ENCODE measurements around the gene EIF2B4. TPM values are rescaled to one million over a fixed set of nuclear protein-coding genes. Genes with fewer than 3 reads are reported as not detected.

Gene EIF2B4
- total and polyA plus RNA-seq, 2 of the 13 experiments (the other 11 are each of a cell fraction or from before 2014, with no cell fraction given), result 91.5 to 96.4 TPM

DNA sequence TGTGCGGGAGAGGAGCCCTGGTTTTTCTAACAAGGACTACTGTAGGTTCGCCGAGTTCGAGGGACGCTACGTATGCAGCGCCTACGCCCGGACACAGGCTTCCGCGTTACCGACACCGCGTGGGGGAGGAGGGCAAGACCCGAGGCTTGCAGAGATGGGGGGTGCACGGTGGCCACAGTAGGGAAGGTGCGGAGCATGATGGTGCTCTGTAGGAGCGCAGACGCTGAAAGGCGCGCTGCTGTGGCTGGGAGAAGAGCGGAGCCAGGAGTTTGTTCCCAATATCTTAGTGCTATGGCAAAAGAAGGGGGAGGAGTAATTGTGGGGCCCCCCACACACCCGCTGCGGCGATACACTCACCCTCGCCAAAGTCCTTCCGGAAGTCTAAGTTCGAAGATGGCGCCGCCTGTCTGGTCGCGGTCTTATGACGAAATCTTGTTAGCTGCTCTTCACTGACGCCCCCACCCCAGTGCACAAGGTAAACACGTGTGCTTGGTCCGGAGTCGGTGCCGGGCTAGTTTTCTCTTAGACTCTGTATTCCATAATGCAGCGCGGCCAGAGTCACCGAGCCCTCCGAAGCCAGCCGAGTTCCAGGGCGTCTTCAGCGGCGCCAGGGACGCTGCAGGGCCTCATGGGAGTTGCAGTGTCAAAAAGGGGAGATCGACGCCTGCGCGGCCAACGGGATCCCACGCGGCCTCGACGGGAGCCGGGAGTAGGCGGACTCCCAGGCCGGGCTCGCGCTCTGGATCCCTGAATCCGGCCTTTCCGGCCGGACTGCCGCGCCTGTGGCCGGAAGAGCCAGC, 13.6 kb downstream of the EIF2B4 start, which contains the start of gene GTF3C2 (continued):
- TF ChIP-seq, protein P1, sequence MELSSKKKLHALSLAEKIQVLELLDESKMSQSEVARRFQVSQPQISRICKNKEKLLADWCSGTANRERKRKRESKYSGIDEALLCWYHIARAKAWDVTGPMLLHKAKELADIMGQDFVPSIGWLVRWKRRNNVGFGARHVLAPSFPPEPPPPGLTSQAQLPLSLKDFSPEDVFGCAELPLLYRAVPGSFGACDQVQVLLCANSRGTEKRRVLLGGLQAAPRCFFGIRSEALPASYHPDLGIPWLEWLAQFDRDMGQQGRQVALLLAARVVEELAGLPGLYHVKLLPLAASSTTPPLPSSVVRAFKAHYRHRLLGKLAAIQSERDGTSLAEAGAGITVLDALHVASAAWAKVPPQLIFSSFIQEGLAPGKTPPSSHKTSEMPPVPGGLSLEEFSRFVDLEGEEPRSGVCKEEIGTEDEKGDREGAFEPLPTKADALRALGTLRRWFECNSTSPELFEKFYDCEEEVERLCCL (CRISPR knock-in tag; IDR thresholded peaks at IDR 0.05; ENCODE audit: borderline replicate concordance), result peak; percentile 88; the same call in 1 of the 2 replicates
- peak; percentile 96 for TF ChIP-seq YY1 (IDR thresholded peaks at IDR 0.05; ENCODE audit: insufficient read depth, insufficient replicate concordance, low read depth, low read length)
- TF ChIP-seq, protein P2, sequence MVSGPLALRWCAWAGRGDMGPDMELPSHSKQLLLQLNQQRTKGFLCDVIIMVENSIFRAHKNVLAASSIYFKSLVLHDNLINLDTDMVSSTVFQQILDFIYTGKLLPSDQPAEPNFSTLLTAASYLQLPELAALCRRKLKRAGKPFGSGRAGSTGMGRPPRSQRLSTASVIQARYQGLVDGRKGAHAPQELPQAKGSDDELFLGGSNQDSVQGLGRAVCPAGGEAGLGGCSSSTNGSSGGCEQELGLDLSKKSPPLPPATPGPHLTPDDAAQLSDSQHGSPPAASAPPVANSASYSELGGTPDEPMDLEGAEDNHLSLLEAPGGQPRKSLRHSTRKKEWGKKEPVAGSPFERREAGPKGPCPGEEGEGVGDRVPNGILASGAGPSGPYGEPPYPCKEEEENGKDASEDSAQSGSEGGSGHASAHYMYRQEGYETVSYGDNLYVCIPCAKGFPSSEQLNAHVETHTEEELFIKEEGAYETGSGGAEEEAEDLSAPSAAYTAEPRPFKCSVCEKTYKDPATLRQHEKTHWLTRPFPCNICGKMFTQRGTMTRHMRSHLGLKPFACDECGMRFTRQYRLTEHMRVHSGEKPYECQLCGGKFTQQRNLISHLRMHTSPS (CRISPR knock-in tag; IDR thresholded peaks at IDR 0.05; ENCODE audit: low read depth), result 0 out of 2 replicates have a peak, but pooled peaks have one; percentile 18
- TF ChIP-seq, protein P3, sequence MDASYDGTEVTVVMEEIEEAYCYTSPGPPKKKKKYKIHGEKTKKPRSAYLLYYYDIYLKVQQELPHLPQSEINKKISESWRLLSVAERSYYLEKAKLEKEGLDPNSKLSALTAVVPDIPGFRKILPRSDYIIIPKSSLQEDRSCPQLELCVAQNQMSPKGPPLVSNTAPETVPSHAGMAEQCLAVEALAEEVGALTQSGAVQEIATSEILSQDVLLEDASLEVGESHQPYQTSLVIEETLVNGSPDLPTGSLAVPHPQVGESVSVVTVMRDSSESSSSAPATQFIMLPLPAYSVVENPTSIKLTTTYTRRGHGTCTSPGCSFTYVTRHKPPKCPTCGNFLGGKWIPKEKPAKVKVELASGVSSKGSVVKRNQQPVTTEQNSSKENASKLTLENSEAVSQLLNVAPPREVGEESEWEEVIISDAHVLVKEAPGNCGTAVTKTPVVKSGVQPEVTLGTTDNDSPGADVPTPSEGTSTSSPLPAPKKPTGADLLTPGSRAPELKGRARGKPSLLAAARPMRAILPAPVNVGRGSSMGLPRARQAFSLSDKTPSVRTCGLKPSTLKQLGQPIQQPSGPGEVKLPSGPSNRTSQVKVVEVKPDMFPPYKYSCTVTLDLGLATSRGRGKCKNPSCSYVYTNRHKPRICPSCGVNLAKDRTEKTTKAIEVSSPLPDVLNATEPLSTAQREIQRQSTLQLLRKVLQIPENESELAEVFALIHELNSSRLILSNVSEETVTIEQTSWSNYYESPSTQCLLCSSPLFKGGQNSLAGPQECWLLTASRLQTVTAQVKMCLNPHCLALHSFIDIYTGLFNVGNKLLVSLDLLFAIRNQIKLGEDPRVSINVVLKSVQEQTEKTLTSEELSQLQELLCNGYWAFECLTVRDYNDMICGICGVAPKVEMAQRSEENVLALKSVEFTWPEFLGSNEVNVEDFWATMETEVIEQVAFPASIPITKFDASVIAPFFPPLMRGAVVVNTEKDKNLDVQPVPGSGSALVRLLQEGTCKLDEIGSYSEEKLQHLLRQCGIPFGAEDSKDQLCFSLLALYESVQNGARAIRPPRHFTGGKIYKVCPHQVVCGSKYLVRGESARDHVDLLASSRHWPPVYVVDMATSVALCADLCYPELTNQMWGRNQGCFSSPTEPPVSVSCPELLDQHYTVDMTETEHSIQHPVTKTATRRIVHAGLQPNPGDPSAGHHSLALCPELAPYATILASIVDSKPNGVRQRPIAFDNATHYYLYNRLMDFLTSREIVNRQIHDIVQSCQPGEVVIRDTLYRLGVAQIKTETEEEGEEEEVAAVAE (CRISPR knock-in tag; IDR thresholded peaks at IDR 0.05; ENCODE audit: borderline replicate concordance), result peak; percentile 85; the same call in 1 of the 2 replicates
- peak; percentile 61 for TF ChIP-seq ZNF331 (CRISPR knock-in tag; IDR thresholded peaks at IDR 0.05)
- no peak; the same call in none of the 2 replicates for TF ChIP-seq STAG1 (CRISPR knock-in tag; IDR thresholded peaks at IDR 0.05)
- TF ChIP-seq, protein P4, sequence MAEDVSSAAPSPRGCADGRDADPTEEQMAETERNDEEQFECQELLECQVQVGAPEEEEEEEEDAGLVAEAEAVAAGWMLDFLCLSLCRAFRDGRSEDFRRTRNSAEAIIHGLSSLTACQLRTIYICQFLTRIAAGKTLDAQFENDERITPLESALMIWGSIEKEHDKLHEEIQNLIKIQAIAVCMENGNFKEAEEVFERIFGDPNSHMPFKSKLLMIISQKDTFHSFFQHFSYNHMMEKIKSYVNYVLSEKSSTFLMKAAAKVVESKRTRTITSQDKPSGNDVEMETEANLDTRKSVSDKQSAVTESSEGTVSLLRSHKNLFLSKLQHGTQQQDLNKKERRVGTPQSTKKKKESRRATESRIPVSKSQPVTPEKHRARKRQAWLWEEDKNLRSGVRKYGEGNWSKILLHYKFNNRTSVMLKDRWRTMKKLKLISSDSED (CRISPR knock-in tag; IDR thresholded peaks at IDR 0.05), result no peak
- TF ChIP-seq, protein P5, sequence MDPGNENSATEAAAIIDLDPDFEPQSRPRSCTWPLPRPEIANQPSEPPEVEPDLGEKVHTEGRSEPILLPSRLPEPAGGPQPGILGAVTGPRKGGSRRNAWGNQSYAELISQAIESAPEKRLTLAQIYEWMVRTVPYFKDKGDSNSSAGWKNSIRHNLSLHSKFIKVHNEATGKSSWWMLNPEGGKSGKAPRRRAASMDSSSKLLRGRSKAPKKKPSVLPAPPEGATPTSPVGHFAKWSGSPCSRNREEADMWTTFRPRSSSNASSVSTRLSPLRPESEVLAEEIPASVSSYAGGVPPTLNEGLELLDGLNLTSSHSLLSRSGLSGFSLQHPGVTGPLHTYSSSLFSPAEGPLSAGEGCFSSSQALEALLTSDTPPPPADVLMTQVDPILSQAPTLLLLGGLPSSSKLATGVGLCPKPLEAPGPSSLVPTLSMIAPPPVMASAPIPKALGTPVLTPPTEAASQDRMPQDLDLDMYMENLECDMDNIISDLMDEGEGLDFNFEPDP (CRISPR knock-in tag; conservative IDR thresholded peaks at IDR 0.05), result 0 out of 2 replicates have a peak, but pooled peaks have one; percentile 89
- TF ChIP-seq HMG20A (CRISPR knock-in tag; IDR thresholded peaks at IDR 0.05; ENCODE audit: borderline replicate concordance), result no peak
- peak; percentile 61 for TF ChIP-seq ATF7 (IDR thresholded peaks at IDR 0.05)
- TF ChIP-seq ATF7 (CRISPR knock-in tag; IDR thresholded peaks at IDR 0.05), result no peak
- TF ChIP-seq ZNF274 (CRISPR knock-in tag; IDR thresholded peaks at IDR 0.05), result peak; percentile 58; the same call in 1 of the 2 replicates
